Mesothelial cell of epicardium (in vitro differentiated cells): ENCODE data around the gene ACER3. TPM values are rescaled to one million over a fixed set of nuclear protein-coding genes. Genes with fewer than 3 reads are reported as not detected.
"Not testable (repeated sequence)": the region's sequence is repeated elsewhere in the genome, so short reads cannot be mapped to it uniquely, and the experiment has no call there.

Source experiments
- DNase-seq, 2 experiments: peaks; one replicate each; pipeline ENCODE4 v3.0.0; 2021; ENCODE audit warnings: low spot score in 2 of 2; ENCODE audit not compliant: unreplicated experiment in 2 of 2
- H3K27ac Mint-ChIP-seq: 2 replicates; pipeline ENCODE4 v1.8.0; 2021; ENCODE audit warnings: mixed read lengths
- H3K27me3 Mint-ChIP-seq: 2 replicates; pipeline ENCODE4 v1.8.0; 2021; ENCODE audit warnings: low read depth, mixed read lengths
- H3K36me3 Mint-ChIP-seq: 2 replicates; pipeline ENCODE4 v1.8.0; 2021; ENCODE audit warnings: mixed read lengths
- H3K4me1 Mint-ChIP-seq: 2 replicates; pipeline ENCODE4 v1.8.0; 2021; ENCODE audit warnings: mixed read lengths
- H3K4me3 Mint-ChIP-seq: 2 replicates; pipeline ENCODE4 v1.8.0; 2021; ENCODE audit warnings: mild to moderate bottlenecking, moderate library complexity, mixed read lengths
- H3K9me3 Mint-ChIP-seq: 2 replicates; pipeline ENCODE4 v1.8.0; 2021; ENCODE audit warnings: mixed read lengths
- total RNA-seq: library from RNA; stranded (reverse); gene quantifications from 3 replicates; pipeline ENCODE4 v1.2.1, GENCODE V29; 2021
- TF ChIP-seq, protein P1 (sequence below): fragments of 200-600 bp; sonication (generic); IDR thresholded peaks from one replicate; pipeline ENCODE4 v1.5.0; 2021; ENCODE audit warnings: antibody characterized with exemption; ENCODE audit not compliant: unreplicated experiment

Gene ACER3
- total RNA-seq, 1 donor from 2014 or later, result 17.5 TPM

- DNase-seq, result no peak
- no peaks in the 10 kb centered on the region for H3K27me3 Mint-ChIP-seq
- TF ChIP-seq, protein P1, sequence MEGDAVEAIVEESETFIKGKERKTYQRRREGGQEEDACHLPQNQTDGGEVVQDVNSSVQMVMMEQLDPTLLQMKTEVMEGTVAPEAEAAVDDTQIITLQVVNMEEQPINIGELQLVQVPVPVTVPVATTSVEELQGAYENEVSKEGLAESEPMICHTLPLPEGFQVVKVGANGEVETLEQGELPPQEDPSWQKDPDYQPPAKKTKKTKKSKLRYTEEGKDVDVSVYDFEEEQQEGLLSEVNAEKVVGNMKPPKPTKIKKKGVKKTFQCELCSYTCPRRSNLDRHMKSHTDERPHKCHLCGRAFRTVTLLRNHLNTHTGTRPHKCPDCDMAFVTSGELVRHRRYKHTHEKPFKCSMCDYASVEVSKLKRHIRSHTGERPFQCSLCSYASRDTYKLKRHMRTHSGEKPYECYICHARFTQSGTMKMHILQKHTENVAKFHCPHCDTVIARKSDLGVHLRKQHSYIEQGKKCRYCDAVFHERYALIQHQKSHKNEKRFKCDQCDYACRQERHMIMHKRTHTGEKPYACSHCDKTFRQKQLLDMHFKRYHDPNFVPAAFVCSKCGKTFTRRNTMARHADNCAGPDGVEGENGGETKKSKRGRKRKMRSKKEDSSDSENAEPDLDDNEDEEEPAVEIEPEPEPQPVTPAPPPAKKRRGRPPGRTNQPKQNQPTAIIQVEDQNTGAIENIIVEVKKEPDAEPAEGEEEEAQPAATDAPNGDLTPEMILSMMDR, result no peak
- no peak overlapping the region for H3K4me3 Mint-ChIP-seq
- H3K4me1 Mint-ChIP-seq, result peaks cover 14% of the 10 kb centered on the region
- H3K9me3 Mint-ChIP-seq, result no peaks in the 10 kb centered on the region
- no peaks in the 10 kb centered on the region for H3K36me3 Mint-ChIP-seq
- no peak overlapping the region for H3K27ac Mint-ChIP-seq
These were observed 36.5 kb downstream of the ACER3 start for GRCh38 chr11:76897233-76897632.

DNA sequence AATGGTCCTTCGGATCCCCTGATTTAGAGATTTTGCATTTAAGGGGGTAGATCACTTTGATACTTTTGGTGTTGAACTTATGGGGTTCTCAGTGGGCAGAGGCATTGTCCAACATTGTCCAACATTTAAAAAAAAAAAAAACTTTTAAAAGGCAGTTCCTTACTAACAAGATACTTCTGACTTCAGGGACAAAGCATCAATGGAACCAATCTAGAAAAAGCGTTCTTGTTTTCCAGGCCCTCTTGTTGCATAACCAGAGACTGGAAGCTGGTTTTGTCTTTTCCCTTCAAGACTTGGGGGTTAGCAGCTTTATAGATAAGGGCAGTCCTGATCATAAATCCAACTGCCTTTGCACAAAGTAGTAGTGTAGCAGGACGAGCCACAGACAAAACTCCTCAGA, 40.4 kb downstream of the ACER3 start:
- Mint-ChIP-seq H3K27ac (peak overlapping the region; percentile 63), H3K36me3 (no peaks in the 10 kb centered on the region), H3K27me3 (no peaks in the 10 kb centered on the region), H3K9me3 (peaks cover 5% of the 10 kb centered on the region), H3K4me3 (no peak overlapping the region), H3K4me1 (peaks cover 27% of the 10 kb centered on the region)
- TF ChIP-seq, protein P1, result no peak
- DNase-seq, result no peak

DNA sequence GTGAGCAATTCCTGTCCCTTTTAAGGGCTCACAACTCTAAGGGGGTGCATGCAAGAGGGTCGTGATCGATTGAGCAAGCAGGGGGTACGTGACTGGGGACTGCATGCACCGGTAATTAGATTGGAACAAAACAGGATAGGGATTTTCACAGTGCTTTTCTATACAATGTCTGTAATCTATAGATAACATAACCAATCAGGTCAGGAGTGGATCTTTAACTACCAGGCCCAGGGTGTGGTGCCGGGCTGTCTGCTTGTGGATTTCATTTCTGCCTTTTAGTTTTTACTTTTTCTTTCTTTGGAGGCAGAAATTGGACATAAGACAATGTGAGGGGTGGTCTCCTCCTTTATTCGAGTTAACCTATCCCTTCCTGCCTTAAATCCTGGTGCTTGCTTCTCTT, 40.9 kb downstream of the ACER3 start:
- H3K9me3 Mint-ChIP-seq, DNase-seq, H3K4me3 Mint-ChIP-seq, H3K36me3 Mint-ChIP-seq, H3K27me3 Mint-ChIP-seq: not testable (repeated sequence)
- Mint-ChIP-seq H3K27ac (peak overlapping the region; percentile 63), H3K4me1 (peaks cover 27% of the 10 kb centered on the region)

- H3K27me3 Mint-ChIP-seq, result no peaks in the 10 kb centered on the region
- no peak overlapping the region for H3K4me3 Mint-ChIP-seq
- no peaks in the 10 kb centered on the region for H3K36me3 Mint-ChIP-seq
- no peak for DNase-seq
- TF ChIP-seq, protein P1, result no peak
- H3K4me1 Mint-ChIP-seq, result peaks cover 27% of the 10 kb centered on the region
- no peak overlapping the region for H3K27ac Mint-ChIP-seq
- peaks cover 11% of the 10 kb centered on the region for H3K9me3 Mint-ChIP-seq
These were observed 41.6 kb downstream of the ACER3 start for GRCh38 chr11:76902121-76903014.

- H3K27ac Mint-ChIP-seq, result peak overlapping the region; percentile 71
- H3K27me3 Mint-ChIP-seq, result no peaks in the 10 kb centered on the region
- H3K4me3 Mint-ChIP-seq, result no peak overlapping the region
- H3K4me1 Mint-ChIP-seq, result peaks cover 27% of the 10 kb centered on the region
- TF ChIP-seq, protein P1, result no peak
- no peak for DNase-seq
- H3K36me3 Mint-ChIP-seq, result peaks cover 2% of the 10 kb centered on the region
- peaks cover 13% of the 10 kb centered on the region for H3K9me3 Mint-ChIP-seq
These were observed 42.6 kb downstream of the ACER3 start for GRCh38 chr11:76903325-76903724.

DNA sequence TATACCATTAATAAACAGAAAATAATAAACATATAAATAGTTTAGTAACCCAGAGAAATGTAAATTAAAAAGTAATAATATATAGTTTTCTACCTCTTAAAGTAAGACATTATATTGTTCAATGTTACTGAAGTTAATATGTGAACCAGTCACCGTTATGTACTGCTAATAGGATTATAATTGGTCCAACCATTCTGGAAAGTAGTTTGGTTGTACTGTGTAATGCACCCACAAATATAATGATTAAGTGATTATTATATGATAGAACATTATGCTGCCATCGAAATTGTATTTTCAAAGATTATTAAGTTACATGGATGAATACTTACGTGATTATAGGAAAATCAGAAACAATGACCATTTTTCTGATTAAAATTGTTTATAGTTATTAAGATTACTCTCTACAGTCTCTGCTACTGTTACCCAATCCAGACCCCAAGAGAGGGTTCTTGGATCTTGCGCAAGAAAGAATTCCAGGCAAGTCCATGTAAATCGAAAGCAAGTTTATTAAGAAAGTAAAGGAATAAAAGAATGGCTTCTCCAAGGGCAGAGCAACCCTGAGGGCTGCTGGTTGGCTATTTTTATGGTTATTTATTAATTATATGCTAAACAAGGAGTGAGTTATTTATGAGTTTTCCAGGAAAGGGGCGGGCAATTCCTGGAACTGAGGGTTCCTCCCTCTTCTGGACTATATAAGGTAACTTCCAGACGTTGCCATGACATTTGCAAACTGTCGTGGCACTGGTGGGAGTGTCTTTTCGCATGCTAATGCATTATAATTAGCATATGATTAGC, 50.1 kb downstream of the ACER3 start:
- Mint-ChIP-seq H3K36me3 (peaks cover 9% of the 10 kb centered on the region), H3K27me3 (no peaks in the 10 kb centered on the region), H3K4me3 (no peak overlapping the region), H3K27ac (no peak overlapping the region), H3K4me1 (no peaks in the 10 kb centered on the region), H3K9me3 (peaks cover 16% of the 10 kb centered on the region)
- no peak for DNase-seq
- TF ChIP-seq, protein P1, result no peak
